ENCODE results near the gene TRIM25.

The TRIM25 gene

DNA sequence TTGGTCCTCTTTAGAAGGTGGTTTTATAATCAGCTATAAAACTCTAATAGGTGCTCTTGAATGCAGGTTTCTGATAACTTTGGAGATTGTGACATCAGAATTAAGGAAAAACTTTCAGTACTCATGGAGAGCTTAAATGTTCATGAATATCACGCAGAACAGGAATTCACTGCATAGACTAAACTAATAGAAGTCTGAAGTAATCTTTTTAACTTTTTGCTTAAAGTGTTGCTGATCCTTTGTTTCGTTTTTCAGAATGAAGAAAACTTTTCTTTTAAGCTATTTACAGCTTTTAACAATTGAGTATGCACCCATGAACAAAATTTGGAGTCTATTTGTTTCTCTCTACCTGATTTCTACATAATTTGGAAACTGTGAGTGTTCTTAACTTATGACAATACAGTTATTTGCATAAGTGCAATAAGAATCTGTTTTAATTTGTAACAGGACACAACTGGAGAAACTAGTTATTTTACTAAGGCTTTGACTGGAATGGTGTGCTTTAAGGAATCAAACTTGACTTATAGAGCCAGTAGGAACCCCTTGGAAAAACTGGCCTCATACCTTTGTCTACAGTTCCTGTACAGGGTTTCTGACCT is 17.0 kb upstream of the TRIM25 start:
- Histone ChIP-seq H3K9me2 (replicated peaks; ENCODE audit: insufficient read depth, low read length) (no peaks in the 10 kb centered on the region), H3K9ac (ENCODE audit: low read length) (no peak overlapping the region), H3K27me3 (ENCODE audit: low read length) (no peaks in the 10 kb centered on the region), H3K9me3 (ENCODE audit: insufficient read depth, low read length) (peaks cover 17% of the 10 kb centered on the region; the same call in 1 of the 2 replicates), H3K4me3 (ENCODE audit: insufficient read depth, low read length, poor library complexity, severe bottlenecking) (no peak overlapping the region), H3F3A (ENCODE audit: insufficient read depth) (no peaks in the 10 kb centered on the region), H3K27ac (ENCODE audit: low read depth, low read length) (no peak overlapping the region), H3K36me3 (ENCODE audit: low read length) (peaks cover 8% of the 10 kb centered on the region), H2AFZ (ENCODE audit: low read depth, low read length, severe bottlenecking) (no peak overlapping the region), H3K79me2 (ENCODE audit: insufficient read depth, low read length) (no peaks in the 10 kb centered on the region), H4K20me1 (ENCODE audit: low read depth, low read length) (no peaks in the 10 kb centered on the region), H3K4me2 (ENCODE audit: low read depth, low read length, poor library complexity, severe bottlenecking) (no peak overlapping the region)
- TF ChIP-seq, protein P1, sequence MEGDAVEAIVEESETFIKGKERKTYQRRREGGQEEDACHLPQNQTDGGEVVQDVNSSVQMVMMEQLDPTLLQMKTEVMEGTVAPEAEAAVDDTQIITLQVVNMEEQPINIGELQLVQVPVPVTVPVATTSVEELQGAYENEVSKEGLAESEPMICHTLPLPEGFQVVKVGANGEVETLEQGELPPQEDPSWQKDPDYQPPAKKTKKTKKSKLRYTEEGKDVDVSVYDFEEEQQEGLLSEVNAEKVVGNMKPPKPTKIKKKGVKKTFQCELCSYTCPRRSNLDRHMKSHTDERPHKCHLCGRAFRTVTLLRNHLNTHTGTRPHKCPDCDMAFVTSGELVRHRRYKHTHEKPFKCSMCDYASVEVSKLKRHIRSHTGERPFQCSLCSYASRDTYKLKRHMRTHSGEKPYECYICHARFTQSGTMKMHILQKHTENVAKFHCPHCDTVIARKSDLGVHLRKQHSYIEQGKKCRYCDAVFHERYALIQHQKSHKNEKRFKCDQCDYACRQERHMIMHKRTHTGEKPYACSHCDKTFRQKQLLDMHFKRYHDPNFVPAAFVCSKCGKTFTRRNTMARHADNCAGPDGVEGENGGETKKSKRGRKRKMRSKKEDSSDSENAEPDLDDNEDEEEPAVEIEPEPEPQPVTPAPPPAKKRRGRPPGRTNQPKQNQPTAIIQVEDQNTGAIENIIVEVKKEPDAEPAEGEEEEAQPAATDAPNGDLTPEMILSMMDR (IDR thresholded peaks at IDR 0.05; ENCODE audit: insufficient read depth, low read length, poor library complexity, severe bottlenecking), result no peak
- TF ChIP-seq EZH2phosphoT487 (conservative IDR thresholded peaks at IDR 0.05; ENCODE audit: low read length), result no peak

- no peaks in the 10 kb centered on the region for H4K20me1 ChIP-seq (ENCODE audit: low read depth, low read length)
- no peaks in the 10 kb centered on the region for H3K79me2 ChIP-seq (ENCODE audit: insufficient read depth, low read length)
- no peak overlapping the region for H3K9ac ChIP-seq (ENCODE audit: low read length)
- TF ChIP-seq, protein P1 (IDR thresholded peaks at IDR 0.05; ENCODE audit: insufficient read depth, low read length, poor library complexity, severe bottlenecking), result no peak
- TF ChIP-seq EZH2phosphoT487 (conservative IDR thresholded peaks at IDR 0.05; ENCODE audit: low read length), result no peak
- H3K4me3 ChIP-seq (ENCODE audit: insufficient read depth, low read length, poor library complexity, severe bottlenecking), result no peak overlapping the region
- H3K27me3 ChIP-seq (ENCODE audit: low read length), result no peaks in the 10 kb centered on the region
- no peak overlapping the region for H3K27ac ChIP-seq (ENCODE audit: low read depth, low read length)
- peaks cover 17% of the 10 kb centered on the region; the same call in 1 of the 2 replicates for H3K9me3 ChIP-seq (ENCODE audit: insufficient read depth, low read length)
- H3F3A ChIP-seq (ENCODE audit: insufficient read depth), result no peaks in the 10 kb centered on the region
- H3K4me2 ChIP-seq (ENCODE audit: low read depth, low read length, poor library complexity, severe bottlenecking), result no peak overlapping the region
- no peaks in the 10 kb centered on the region for H3K9me2 ChIP-seq (replicated peaks; ENCODE audit: insufficient read depth, low read length)
- no peak overlapping the region for H2AFZ ChIP-seq (ENCODE audit: low read depth, low read length, severe bottlenecking)
- H3K36me3 ChIP-seq (ENCODE audit: low read length), result peaks cover 7% of the 10 kb centered on the region
Observed at GRCh38 chr17:56929362-56929969, 15.6 kb upstream of the TRIM25 start.

DNA sequence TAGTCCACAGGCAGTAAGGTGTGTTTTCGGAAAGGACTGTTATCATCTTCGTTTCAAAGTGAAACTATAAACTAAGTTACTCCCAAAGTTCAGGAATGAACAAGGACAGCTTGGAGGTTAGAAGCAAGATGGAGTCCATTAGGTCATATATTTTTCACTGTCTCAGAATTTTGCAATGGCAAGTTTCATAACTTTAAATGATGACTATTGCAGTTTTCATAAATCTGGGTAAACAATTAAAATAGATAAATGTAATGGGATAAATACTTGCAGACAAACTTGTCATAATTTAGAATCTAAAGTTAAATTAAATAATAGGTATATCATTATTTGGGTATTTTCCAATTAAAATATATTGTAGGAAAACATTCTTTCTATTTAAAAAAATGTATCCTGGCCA is 14.7 kb upstream of the TRIM25 start:
- H4K20me1 ChIP-seq (ENCODE audit: low read depth, low read length), result no peaks in the 10 kb centered on the region

More for the DNA sequence above, 14.7 kb upstream of the TRIM25 start:
- TF ChIP-seq, protein P1 (IDR thresholded peaks at IDR 0.05; ENCODE audit: insufficient read depth, low read length, poor library complexity, severe bottlenecking), result no peak
- no peak for TF ChIP-seq EZH2phosphoT487 (conservative IDR thresholded peaks at IDR 0.05; ENCODE audit: low read length)
- Histone ChIP-seq H3K79me2 (ENCODE audit: insufficient read depth, low read length) (no peaks in the 10 kb centered on the region), H3K36me3 (ENCODE audit: low read length) (peaks cover 4% of the 10 kb centered on the region; the same call in 1 of the 2 replicates), H3F3A (ENCODE audit: insufficient read depth) (no peaks in the 10 kb centered on the region), H2AFZ (ENCODE audit: low read depth, low read length, severe bottlenecking) (no peak overlapping the region), H3K27ac (ENCODE audit: low read depth, low read length) (no peak overlapping the region), H3K9ac (ENCODE audit: low read length) (no peak overlapping the region), H3K27me3 (ENCODE audit: low read length) (no peaks in the 10 kb centered on the region), H3K9me3 (ENCODE audit: insufficient read depth, low read length) (peaks cover 17% of the 10 kb centered on the region; the same call in 1 of the 2 replicates), H3K4me3 (ENCODE audit: insufficient read depth, low read length, poor library complexity, severe bottlenecking) (no peak overlapping the region), H3K4me2 (ENCODE audit: low read depth, low read length, poor library complexity, severe bottlenecking) (no peak overlapping the region), H3K9me2 (replicated peaks; ENCODE audit: insufficient read depth, low read length) (no peaks in the 10 kb centered on the region)
